Endothelial cell of umbilical vein (primary cell): ENCODE results near the gene INPP5B.

Experiments used
- CTCF ChIP-seq, 2 donors: IDR thresholded peaks; 1 replicate in 1 of 2; 2 replicates in 1 of 2; pipeline ENCODE4 v1.5.1; 2011; ENCODE audit warnings: low read length in 2 of 2, mild to moderate bottlenecking in 2 of 2, moderate library complexity in 2 of 2, control low read depth in 1 of 2, inconsistent platforms in 1 of 2, low read depth in 1 of 2; ENCODE audit not compliant: insufficient read depth in 1 of 2; ENCODE audit errors: extremely low read depth in 1 of 2
- FOS ChIP-seq: IDR thresholded peaks from 2 replicates; pipeline ENCODE4 v1.6.1; 2011; ENCODE audit warnings: mild to moderate bottlenecking, low read length, moderate library complexity, borderline replicate concordance; ENCODE audit not compliant: insufficient read depth
- GATA2 ChIP-seq: IDR thresholded peaks from 2 replicates; pipeline ENCODE4 v1.7.0; 2011; ENCODE audit warnings: low read depth, mild to moderate bottlenecking, moderate library complexity, mixed read lengths, low read length; ENCODE audit not compliant: insufficient read length, insufficient read depth
- JUN ChIP-seq: IDR thresholded peaks from 2 replicates; pipeline ENCODE4 v1.6.1; 2011; ENCODE audit warnings: borderline replicate concordance, low read depth; ENCODE audit not compliant: insufficient read length, insufficient read depth
- MYC ChIP-seq: IDR thresholded peaks from one replicate; pipeline ENCODE4 v1.6.1; 2011; ENCODE audit warnings: mild to moderate bottlenecking, low read depth, low read length
- POLR2A ChIP-seq: IDR thresholded peaks from 2 replicates; pipeline ENCODE4 v1.6.1; 2012; ENCODE audit warnings: low read depth, mild to moderate bottlenecking, control low read depth, low read length

GRCh38 chr1:37844536-37844935 lies 102.3 kb downstream of the INPP5B start:
- TF ChIP-seq FOS, result no peak
- no peak for TF ChIP-seq POLR2A
- TF ChIP-seq CTCF (IDR thresholded peaks at IDR 0.05; ENCODE audit: extremely low read depth in 1 of 2, insufficient read depth in 1 of 2, low read depth in 1 of 2, low read length in 2 of 2), result no peak
- TF ChIP-seq JUN, result no peak
- TF ChIP-seq MYC, result no peak
- no peak for TF ChIP-seq GATA2
